Upper lobe of left lung (tissue), 6 donors: ENCODE results near the gene GABARAPL2. TPM values are rescaled to one million over a fixed set of nuclear protein-coding genes. Genes with fewer than 3 reads are reported as not detected.

Source experiments
- ATAC-seq, 2 donors: fragments of 200-7000 bp; cut with Tn5 transposase; one replicate each; pipeline ENCODE4 v1.9.1; 2022; ENCODE audit warnings: mild to moderate bottlenecking in 2 of 2, moderate library complexity in 2 of 2; ENCODE audit not compliant: low FRiP score in 2 of 2
- DNase-seq, 2 donors: peaks; one replicate each; pipeline ENCODE4 v3.0.0-alpha.2; 2019 to 2020
- H3K27ac ChIP-seq, 4 donors: fragments of 200-600 bp; sonication (generic); one replicate each; pipeline ENCODE4 v1.5.1; 2016 to 2019
- H3K27me3 ChIP-seq, 4 donors: fragments of 200-600 bp; sonication (generic); one replicate each; pipeline ENCODE4 v1.5.1; 2017 to 2019
- H3K36me3 ChIP-seq, 4 donors: fragments of 200-600 bp; sonication (generic); one replicate each; pipeline ENCODE4 v1.5.1; 2016 to 2019
- H3K4me1 ChIP-seq, 4 donors: fragments of 200-600 bp; sonication (generic); one replicate each; pipeline ENCODE4 v1.5.1; 2018 to 2019
- H3K4me3 ChIP-seq, 4 donors: fragments of 200-600 bp; sonication (generic); one replicate each; pipeline ENCODE4 v1.5.1; 2017 to 2019; ENCODE audit warnings: mild to moderate bottlenecking in 2 of 4, moderate library complexity in 1 of 4
- H3K9me3 ChIP-seq, 4 donors: fragments of 200-600 bp; sonication (generic); one replicate each; pipeline ENCODE4 v1.5.1; 2018 to 2019
- CTCF ChIP-seq, 6 experiments: fragments of 450-650 bp in 4 of 6; fragments of 200-600 bp in 2 of 6; sonication (generic) in 2 of 6; IDR thresholded peaks; one replicate each; pipeline ENCODE4 v1.5.1; 2016 to 2019; ENCODE audit warnings: antibody characterized with exemption in 6 of 6
- EP300 ChIP-seq, 4 donors: sonication (generic); formaldehyde crosslinking; IDR thresholded peaks; one replicate each; pipeline ENCODE4 v1.5.1; 2017; ENCODE audit warnings: antibody characterized with exemption in 4 of 4, control low read depth in 2 of 4
- POLR2A ChIP-seq, 4 donors: fragments of 450-650 bp; IDR thresholded peaks; one replicate each; pipeline ENCODE4 v1.5.1; 2016 to 2017; ENCODE audit warnings: antibody characterized with exemption in 4 of 4, mild to moderate bottlenecking in 2 of 4
- POLR2AphosphoS5 ChIP-seq, 2 donors: sonication (generic); formaldehyde crosslinking; IDR thresholded peaks; one replicate each; pipeline ENCODE4 v1.5.1; 2017; ENCODE audit warnings: antibody characterized with exemption in 2 of 2
- WGBS, 2 donors: methylation state at CpG; one replicate each; pipeline ENCODE4 v1.1.5; 2017 to 2018; 5-methylcytosine and 5-hydroxymethylcytosine counted together
- total RNA-seq, 6 donors: library from RNA; depleted of rRNA in 4 of 6; stranded (reverse); fragments of >200 nt in 4 of 6; gene quantifications; one replicate each; pipeline versions ENCODE4 v1.1.0 to v1.2.1, GENCODE V29; 2016 to 2021
- donor health status: DM: no; HTN: no; CAD: no; lungs with moderate emphysema.
- donor health status: DM: no; HTN: yes; CAD: no; lungs with severe emphysema.

GABARAPL2 gene
- 100 to 1,000 TPM in 2 of 6 donors, 10 to 100 TPM in 4; 14.7 to 103 (median 81.1) TPM for total RNA-seq

- peak within 1 kb of the TSS; percentile 80 to 99 (median 96) for H3K4me3 ChIP-seq
- peak; percentile 87 to 99 for DNase-seq
- H3K4me1 ChIP-seq = peaks cover 32 to 50% (median 39%) of the 10 kb centered on the region in 4 donors
- peaks cover 0 to 37% (median 27%) of the 10 kb centered on the region in 4 donors for H3K36me3 ChIP-seq
- ATAC-seq = peak; percentile 94 to 97
- 0% methylated on average over 7 to 31 of the region's 69 CpGs for WGBS, 2 donors
- no peaks in the 10 kb centered on the region for H3K9me3 ChIP-seq
- no peaks in the 10 kb centered on the region for H3K27me3 ChIP-seq
- H3K27ac ChIP-seq = peak within 1 kb of the TSS; percentile 82 to 89 (median 88)
- peak in 3 of 4 donors; percentile 23 to 94 (median 70) for TF ChIP-seq POLR2A (IDR thresholded peaks at IDR 0.05)
- TF ChIP-seq CTCF (IDR thresholded peaks at IDR 0.05) = no peak
- peak; percentile 87 to 95 for TF ChIP-seq POLR2AphosphoS5 (IDR thresholded peaks at IDR 0.05)
- TF ChIP-seq EP300 (IDR thresholded peaks at IDR 0.05) = peak in 1 of 4 donors; percentile 17
These were observed at the start of gene GABARAPL2 for GRCh38 chr16:75566040-75566757. GABARAPL2 (plus strand) TSS chr16:75566379; CDS start chr16:75566487, 108 bp downstream.

- Histone ChIP-seq H3K27me3 (no peaks in the 10 kb centered on the region), H3K9me3 (no peaks in the 10 kb centered on the region), H3K4me1 (peaks cover 5 to 15% (median 6%) of the 10 kb centered on the region in 4 donors), H3K4me3 (no peak overlapping the region), H3K36me3 (no peaks in the 10 kb centered on the region), H3K27ac (no peak overlapping the region)
- ATAC-seq (no peak), DNase-seq (no peak)
- TF ChIP-seq EP300 (IDR thresholded peaks at IDR 0.05) = no peak
- TF ChIP-seq POLR2A (IDR thresholded peaks at IDR 0.05) = no peak
- TF ChIP-seq POLR2AphosphoS5 (IDR thresholded peaks at IDR 0.05) = no peak
- no peak for TF ChIP-seq CTCF (IDR thresholded peaks at IDR 0.05)
- 91 to 94% methylated on average over 6 of the region's 6 CpGs for WGBS, 2 donors
These were observed 47.0 kb upstream of the GABARAPL2 start for GRCh38 chr16:75519175-75519574.

- Histone ChIP-seq H3K4me1 (no peaks in the 10 kb centered on the region), H3K4me3 (no peak overlapping the region), H3K36me3 (no peaks in the 10 kb centered on the region), H3K27me3 (no peaks in the 10 kb centered on the region), H3K9me3 (no peaks in the 10 kb centered on the region), H3K27ac (no peak overlapping the region)
- TF ChIP-seq POLR2AphosphoS5 (IDR thresholded peaks at IDR 0.05) (no peak), EP300 (IDR thresholded peaks at IDR 0.05) (no peak), POLR2A (IDR thresholded peaks at IDR 0.05) (no peak), CTCF (IDR thresholded peaks at IDR 0.05) (no peak)
- DNase-seq (peak in 1 of 2 donors; percentile 10), ATAC-seq (no peak)
- 71 to 92% methylated on average over 5 of the region's 5 CpGs for WGBS, 2 donors
These were observed 40.0 kb upstream of the GABARAPL2 start for GRCh38 chr16:75526032-75526790.

GRCh38 chr16:75527825-75528299, 38.3 kb upstream of the GABARAPL2 start:
- H3K4me3 ChIP-seq = no peak overlapping the region
- ATAC-seq (no peak), DNase-seq (no peak)
- WGBS, 2 donors = 71 to 75% methylated on average over 5 of the region's 5 CpGs
- no peak overlapping the region for H3K27ac ChIP-seq
- no peaks in the 10 kb centered on the region for H3K9me3 ChIP-seq
- TF ChIP-seq POLR2AphosphoS5 (IDR thresholded peaks at IDR 0.05) (no peak), CTCF (IDR thresholded peaks at IDR 0.05) (no peak), POLR2A (IDR thresholded peaks at IDR 0.05) (no peak), EP300 (IDR thresholded peaks at IDR 0.05) (no peak)
- no peaks in the 10 kb centered on the region for H3K36me3 ChIP-seq
- H3K4me1 ChIP-seq = no peaks in the 10 kb centered on the region
- H3K27me3 ChIP-seq = no peaks in the 10 kb centered on the region
